Breast epithelium (tissue), 3 donors: ENCODE measurements around the gene PSMB5.

Experiments used
- CTCF ChIP-seq, 3 donors: fragments of 450-650 bp; IDR thresholded peaks; one replicate each; pipeline ENCODE4 v1.5.1; 2016 to 2017; ENCODE audit warnings: antibody characterized with exemption in 3 of 3, mild to moderate bottlenecking in 3 of 3, moderate library complexity in 3 of 3
- POLR2AphosphoS5 ChIP-seq, 3 donors: sonication (generic); formaldehyde crosslinking; IDR thresholded peaks; one replicate each; pipeline ENCODE4 v1.6.1; 2017; ENCODE audit warnings: antibody characterized with exemption in 3 of 3

- TF ChIP-seq CTCF (IDR thresholded peaks at IDR 0.05) (no peak), POLR2AphosphoS5 (IDR thresholded peaks at IDR 0.05) (no peak)
Measured at GRCh38 chr14:22979748-22980392, 54.8 kb downstream of the PSMB5 start.
